Activated naive CD4-positive, alpha-beta T cell treated with anti-CD3 and anti-CD28 coated beads, Interleukin-2, amount 50 U/mL, for 24 hours (primary cell): ENCODE results near the gene PRR23E.

Experiments used
- H3K27ac Mint-ChIP-seq: one replicate; pipeline ENCODE4 v1.8.0; 2021; ENCODE audit warnings: mild to moderate bottlenecking, mixed read lengths
- H3K27me3 Mint-ChIP-seq: one replicate; pipeline ENCODE4 v1.8.0; 2021; ENCODE audit warnings: mixed read lengths
- H3K36me3 Mint-ChIP-seq: one replicate; pipeline ENCODE4 v1.8.0; 2021; ENCODE audit warnings: mixed read lengths
- H3K4me1 Mint-ChIP-seq: one replicate; pipeline ENCODE4 v1.8.0; 2021; ENCODE audit warnings: mixed read lengths
- H3K4me3 Mint-ChIP-seq: one replicate; pipeline ENCODE4 v1.8.0; 2021; ENCODE audit warnings: mild to moderate bottlenecking, mixed read lengths
- H3K9me3 Mint-ChIP-seq: one replicate; pipeline ENCODE4 v1.8.0; 2021; ENCODE audit warnings: mixed read lengths

PRR23E gene

DNA sequence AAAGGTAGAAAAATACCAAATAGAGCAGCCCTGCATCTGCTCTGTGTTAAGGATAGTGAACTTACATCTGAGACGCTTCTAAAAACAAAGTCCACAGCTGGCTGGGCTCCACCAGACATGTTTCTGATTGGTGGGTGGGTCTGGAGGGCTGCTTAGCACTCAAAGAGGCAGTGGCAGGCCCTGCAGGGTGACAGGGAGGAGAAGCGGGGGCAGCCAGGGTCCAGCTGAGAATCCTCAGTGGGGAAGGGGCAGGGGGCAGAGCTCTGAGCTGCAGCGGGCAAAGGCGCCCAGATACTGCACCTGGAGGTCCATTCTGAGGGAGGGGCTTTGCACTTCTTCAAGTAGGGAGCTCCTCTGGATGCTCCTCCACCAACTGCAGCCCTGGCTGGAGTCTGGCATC lies 28.1 kb downstream of the PRR23E start:
- Mint-ChIP-seq H3K27me3 (no peaks in the 10 kb centered on the region), H3K36me3 (peaks cover 1% of the 10 kb centered on the region), H3K4me3 (no peak overlapping the region), H3K27ac (no peak overlapping the region), H3K9me3 (peaks cover 17% of the 10 kb centered on the region), H3K4me1 (peaks cover 12% of the 10 kb centered on the region)

DNA sequence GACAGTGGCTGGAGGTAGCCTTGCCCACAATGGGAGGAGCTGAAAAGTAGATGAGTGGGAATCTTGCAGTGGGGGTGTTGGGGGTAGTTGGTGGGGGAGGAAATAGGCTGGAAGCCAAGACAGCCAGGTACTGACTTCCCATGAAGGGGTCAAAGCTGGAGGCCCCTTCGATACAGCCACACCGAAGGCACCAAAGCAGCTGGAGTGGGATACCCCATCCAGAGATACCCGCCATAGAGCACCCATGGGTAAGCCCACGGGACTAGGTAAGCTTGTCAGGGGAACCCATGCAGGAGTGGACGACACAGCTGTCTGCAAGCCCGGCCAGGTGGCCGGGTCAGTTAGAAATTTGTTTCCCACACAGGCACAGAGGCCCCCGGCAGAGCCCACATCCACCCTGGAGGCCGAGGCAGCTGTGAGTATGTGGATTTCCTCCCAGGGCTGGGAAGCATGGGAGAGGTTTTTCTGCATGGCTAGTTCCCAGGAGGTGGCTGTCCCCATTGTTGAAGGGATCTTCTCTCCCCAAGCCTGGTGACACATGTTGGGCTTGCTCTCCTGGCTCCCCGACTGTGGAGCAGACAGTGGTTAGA lies 28.6 kb downstream of the PRR23E start:
- Mint-ChIP-seq H3K4me3 (no peak overlapping the region), H3K27me3 (no peaks in the 10 kb centered on the region), H3K4me1 (peaks cover 17% of the 10 kb centered on the region), H3K36me3 (peaks cover 1% of the 10 kb centered on the region), H3K9me3 (peaks cover 17% of the 10 kb centered on the region), H3K27ac (no peak overlapping the region)

DNA sequence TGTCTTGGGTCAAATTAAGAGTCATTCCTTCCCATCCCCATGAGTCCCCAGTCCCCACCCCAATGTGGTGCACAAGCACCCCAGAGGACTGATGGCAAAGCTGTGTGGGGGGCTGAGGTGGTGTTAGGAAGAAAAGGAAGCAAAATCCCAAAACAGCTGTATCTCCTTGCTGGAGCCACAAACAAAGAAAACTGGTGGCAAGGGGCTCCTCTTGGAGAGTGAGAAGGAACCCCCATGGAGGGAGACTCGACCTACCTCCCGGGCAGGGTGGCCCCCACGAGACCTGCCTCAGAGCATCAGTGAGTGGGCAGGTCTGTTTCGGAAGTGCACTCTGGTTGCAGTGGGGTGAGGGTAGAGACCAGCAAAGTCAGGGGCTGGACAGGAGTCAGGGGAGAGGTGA lies 29.2 kb downstream of the PRR23E start:
- Mint-ChIP-seq H3K4me1 (peaks cover 18% of the 10 kb centered on the region), H3K4me3 (no peak overlapping the region), H3K9me3 (peaks cover 17% of the 10 kb centered on the region), H3K27me3 (no peaks in the 10 kb centered on the region), H3K36me3 (peaks cover 1% of the 10 kb centered on the region), H3K27ac (peak overlapping the region; percentile 72)

DNA sequence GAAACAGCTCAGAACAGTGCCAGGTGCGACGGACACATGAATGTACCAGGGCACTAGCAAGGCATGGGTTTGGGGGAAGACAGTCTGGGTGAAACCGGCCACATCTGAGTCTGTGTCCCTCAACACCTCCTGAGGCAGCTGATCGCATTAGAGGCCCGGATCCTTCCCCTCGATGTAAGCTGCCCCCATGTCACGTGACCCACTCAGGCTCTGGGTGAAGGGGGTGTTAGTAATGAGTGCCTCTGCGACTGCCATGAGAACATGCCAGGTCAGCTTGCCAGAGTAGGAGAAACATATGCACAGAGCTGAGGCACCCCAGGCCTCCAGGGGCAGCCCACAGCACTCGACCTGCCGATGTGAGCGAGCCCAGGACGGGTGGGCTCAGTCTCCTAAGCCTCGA lies 29.7 kb downstream of the PRR23E start:
- peaks cover 17% of the 10 kb centered on the region for H3K9me3 Mint-ChIP-seq
- H3K4me3 Mint-ChIP-seq, result no peak overlapping the region
- H3K27ac Mint-ChIP-seq, result no peak overlapping the region
- no peaks in the 10 kb centered on the region for H3K27me3 Mint-ChIP-seq
- H3K4me1 Mint-ChIP-seq, result peaks cover 18% of the 10 kb centered on the region
- H3K36me3 Mint-ChIP-seq, result peaks cover 1% of the 10 kb centered on the region

DNA sequence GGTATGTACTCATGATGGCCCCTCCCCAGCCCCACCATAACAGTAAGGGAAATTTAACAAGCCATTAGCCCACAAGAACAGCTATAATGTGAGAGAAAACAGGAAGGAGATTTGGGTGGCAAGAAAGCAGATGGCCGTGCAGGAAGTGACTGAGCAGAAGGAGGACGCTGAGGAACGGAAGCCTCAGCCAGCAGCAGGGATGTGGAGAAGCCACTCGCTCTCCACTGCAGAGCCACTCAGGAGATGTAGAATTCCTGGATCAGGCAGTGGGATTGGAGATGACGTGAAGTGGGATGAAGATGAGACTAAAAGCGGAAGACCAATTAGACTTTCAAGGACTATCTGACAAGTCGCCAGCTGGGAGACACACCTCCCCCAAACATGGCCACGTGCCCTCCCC lies 31.2 kb downstream of the PRR23E start:
- H3K27me3 Mint-ChIP-seq, result no peaks in the 10 kb centered on the region
- peaks cover 1% of the 10 kb centered on the region for H3K36me3 Mint-ChIP-seq
- peaks cover 17% of the 10 kb centered on the region for H3K9me3 Mint-ChIP-seq
- H3K27ac Mint-ChIP-seq, result peak overlapping the region; percentile 60
- H3K4me3 Mint-ChIP-seq, result peak overlapping the region; percentile 23
- H3K4me1 Mint-ChIP-seq, result peaks cover 18% of the 10 kb centered on the region

DNA sequence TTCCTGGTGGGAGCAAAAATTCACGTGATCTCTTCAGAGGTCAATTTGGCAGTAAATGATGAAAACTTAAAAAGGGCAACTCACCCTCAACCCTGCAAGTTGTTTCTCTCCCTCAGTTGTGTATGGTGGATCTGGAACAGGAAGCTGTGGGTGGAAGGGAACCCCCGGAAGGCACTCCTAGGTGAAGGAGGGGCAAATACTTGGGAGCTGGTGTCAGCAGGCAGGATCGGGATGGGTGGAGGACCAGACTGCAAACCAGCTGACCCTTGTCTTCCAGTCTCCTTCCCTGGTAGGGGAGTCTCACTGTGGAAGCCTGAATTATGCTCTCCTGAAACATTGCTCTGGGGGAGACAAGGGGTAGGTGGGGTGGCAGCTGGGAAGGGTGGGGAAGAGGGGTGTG lies 33.5 kb downstream of the PRR23E start:
- Mint-ChIP-seq H3K4me1 (peaks cover 18% of the 10 kb centered on the region), H3K4me3 (peak overlapping the region; percentile 53), H3K36me3 (peaks cover 1% of the 10 kb centered on the region), H3K27ac (peak overlapping the region; percentile 14), H3K27me3 (no peaks in the 10 kb centered on the region), H3K9me3 (peaks cover 17% of the 10 kb centered on the region)

DNA sequence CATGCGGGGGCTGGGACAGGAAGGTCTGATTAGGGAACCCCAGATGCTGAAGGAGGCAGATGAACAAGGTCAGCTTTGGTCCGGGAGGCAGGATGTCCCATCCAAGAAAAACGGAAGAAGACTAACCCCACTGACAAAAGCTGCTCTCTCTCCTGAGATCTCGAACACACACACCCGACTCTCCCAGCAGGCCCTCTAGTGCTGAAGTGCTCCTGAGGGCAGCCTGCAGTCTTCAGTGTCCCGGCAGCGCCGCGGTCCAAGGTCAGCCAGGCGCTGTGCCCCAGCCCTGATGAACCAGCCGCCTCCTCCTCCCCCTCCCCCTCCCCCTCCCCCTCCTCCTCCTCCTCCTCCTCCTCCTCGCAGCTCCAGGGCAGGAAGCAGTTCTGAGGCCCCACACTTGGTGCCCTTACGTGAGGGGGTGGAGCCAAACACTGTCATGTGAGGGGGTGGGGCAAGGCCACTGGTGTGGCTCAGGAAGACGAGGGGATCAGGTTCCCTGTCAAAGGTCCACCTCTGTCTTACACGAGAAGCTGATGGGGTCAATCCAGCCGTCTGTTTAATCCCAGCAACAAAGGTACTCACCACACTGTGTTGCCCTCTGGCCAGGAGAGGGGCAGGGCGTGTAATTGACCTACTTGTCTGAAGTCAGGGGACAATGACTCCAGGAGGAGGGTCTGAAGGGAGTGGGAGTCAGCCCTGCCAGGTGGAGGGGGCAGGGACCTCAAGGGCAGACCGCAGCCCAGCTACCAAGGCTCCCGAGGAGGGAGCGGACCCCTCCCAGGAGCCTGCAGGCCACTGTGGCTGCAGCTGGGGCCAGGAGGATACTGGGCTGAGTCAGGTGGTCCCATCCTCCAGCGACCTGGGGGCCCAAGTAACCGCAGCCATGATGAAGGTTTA lies 34.3 kb downstream of the PRR23E start:
- peaks cover 18% of the 10 kb centered on the region for H3K4me1 Mint-ChIP-seq
- peak overlapping the region; percentile 55 for H3K4me3 Mint-ChIP-seq
- H3K27ac Mint-ChIP-seq, result no peak overlapping the region
- H3K27me3 Mint-ChIP-seq, result no peaks in the 10 kb centered on the region
- H3K9me3 Mint-ChIP-seq, result peaks cover 17% of the 10 kb centered on the region
- peaks cover 1% of the 10 kb centered on the region for H3K36me3 Mint-ChIP-seq

DNA sequence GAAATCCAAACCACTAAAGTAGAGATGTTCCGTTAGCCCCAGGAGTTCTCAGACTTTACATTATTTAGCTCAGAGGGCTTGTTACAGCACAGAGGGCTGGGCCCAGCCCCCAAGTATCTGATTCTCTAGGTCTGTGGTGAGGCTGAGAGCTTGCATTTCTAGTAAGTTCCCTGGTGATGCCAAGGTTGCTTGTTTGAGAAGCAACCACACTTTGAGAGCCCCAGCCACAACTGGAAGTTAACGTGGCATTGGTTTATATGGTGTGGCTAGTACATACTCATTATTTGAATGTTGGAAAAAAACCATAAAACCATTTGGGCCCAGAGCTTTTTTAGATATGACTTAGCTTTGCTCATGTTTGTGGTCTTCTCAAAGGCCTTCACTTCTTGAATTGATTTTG lies 35.9 kb downstream of the PRR23E start:
- Mint-ChIP-seq H3K4me3 (no peak overlapping the region), H3K27me3 (no peaks in the 10 kb centered on the region), H3K9me3 (peaks cover 19% of the 10 kb centered on the region)

DNA sequence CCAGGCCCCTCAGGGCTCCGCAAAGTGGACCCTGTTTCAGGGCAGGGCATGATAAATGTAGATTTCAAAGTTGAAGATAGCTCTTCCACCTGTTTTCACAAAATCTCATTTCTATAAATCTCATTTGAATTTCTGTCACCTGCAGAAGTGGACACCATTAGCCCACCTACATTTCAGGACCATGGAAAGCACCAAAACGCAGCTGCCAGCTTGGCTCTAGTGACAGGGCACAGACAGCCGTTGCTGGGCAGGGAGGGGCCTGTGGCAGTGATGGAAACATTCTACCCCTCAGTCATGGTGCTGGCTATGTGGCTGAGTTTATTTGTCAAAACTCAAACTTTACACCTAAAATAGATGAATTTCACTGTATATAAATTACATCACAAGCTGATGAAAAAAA lies 40.4 kb downstream of the PRR23E start:
- Mint-ChIP-seq H3K4me1 (no peaks in the 10 kb centered on the region), H3K9me3 (peaks cover 3% of the 10 kb centered on the region), H3K4me3 (no peak overlapping the region), H3K27ac (no peak overlapping the region), H3K27me3 (peaks cover 3% of the 10 kb centered on the region), H3K36me3 (peaks cover 1% of the 10 kb centered on the region)

More for the DNA sequence above, 35.9 kb downstream of the PRR23E start:
- peaks cover 11% of the 10 kb centered on the region for H3K4me1 Mint-ChIP-seq
- H3K36me3 Mint-ChIP-seq, result peaks cover 3% of the 10 kb centered on the region
- no peak overlapping the region for H3K27ac Mint-ChIP-seq

DNA sequence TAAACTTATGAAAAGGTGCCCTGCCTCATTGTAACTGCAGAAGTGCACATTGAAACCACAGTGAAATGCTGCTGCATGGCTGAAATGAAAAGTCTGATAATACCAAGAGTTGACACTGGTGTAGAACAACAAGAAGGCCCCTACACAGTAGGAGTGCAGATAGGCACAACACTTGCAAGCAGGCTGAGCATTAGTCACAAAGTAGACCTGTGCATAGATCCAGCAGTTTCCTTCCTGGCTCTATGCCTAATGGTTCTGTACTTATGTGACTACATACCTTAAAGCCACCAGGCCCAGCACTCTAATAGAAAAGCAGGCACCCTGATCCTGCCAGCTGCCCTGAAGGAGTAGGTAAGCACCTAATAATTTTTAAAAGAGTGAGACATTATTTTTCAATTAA lies 41.8 kb downstream of the PRR23E start:
- no peaks in the 10 kb centered on the region for H3K4me1 Mint-ChIP-seq
- H3K9me3 Mint-ChIP-seq, result peaks cover 3% of the 10 kb centered on the region

DNA sequence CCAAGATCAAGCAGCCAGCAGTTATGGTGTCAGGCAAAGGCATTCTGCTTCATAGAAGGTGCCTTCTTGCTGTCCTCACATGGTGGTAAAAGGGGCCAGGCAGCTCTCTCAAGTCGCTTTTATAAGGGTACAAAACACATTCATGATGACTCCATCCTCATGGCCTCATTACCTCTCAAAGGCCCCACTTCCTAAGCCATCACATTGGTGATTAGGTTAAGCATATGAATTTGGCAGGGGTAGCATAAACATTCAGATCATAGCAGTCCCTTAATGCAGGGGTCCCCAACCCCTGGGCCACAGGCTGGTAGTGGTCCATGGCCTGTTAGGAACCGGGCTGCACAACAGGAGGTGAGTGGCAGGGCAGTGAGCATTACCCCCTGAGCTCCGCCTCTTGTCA lies 42.8 kb downstream of the PRR23E start:
- H3K4me3 Mint-ChIP-seq, result no peak overlapping the region

More for the DNA sequence above, 41.8 kb downstream of the PRR23E start:
- no peak overlapping the region for H3K27ac Mint-ChIP-seq
- no peak overlapping the region for H3K4me3 Mint-ChIP-seq
- H3K36me3 Mint-ChIP-seq, result peaks cover 1% of the 10 kb centered on the region
- peaks cover 3% of the 10 kb centered on the region for H3K27me3 Mint-ChIP-seq

DNA sequence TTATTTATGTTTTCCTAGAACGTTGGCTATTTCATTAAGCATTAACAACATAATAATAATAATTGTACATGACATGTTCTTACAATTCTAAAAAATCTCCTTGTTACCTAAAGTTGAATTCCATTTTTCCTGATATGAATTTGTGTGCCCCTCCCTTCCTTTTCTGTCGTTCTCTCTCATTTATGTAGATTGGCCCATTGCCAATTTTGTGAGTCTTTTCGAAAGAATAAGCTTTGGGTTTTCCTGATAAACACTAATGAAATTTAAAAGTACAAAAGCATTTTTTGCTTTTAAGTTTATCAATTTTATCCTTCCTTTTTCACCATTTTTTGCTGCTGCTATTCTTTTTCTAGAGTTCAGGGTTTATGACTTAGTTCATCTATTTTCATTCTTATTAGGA lies 44.9 kb downstream of the PRR23E start:
- Mint-ChIP-seq H3K27me3 (peaks cover 8% of the 10 kb centered on the region), H3K9me3 (peaks cover 18% of the 10 kb centered on the region), H3K36me3 (no peaks in the 10 kb centered on the region), H3K27ac (no peak overlapping the region), H3K4me3 (no peak overlapping the region), H3K4me1 (no peaks in the 10 kb centered on the region)

More for the DNA sequence above, 42.8 kb downstream of the PRR23E start:
- Mint-ChIP-seq H3K27me3 (peaks cover 4% of the 10 kb centered on the region), H3K4me1 (no peaks in the 10 kb centered on the region), H3K9me3 (peaks cover 3% of the 10 kb centered on the region), H3K36me3 (peaks cover 1% of the 10 kb centered on the region), H3K27ac (no peak overlapping the region)

DNA sequence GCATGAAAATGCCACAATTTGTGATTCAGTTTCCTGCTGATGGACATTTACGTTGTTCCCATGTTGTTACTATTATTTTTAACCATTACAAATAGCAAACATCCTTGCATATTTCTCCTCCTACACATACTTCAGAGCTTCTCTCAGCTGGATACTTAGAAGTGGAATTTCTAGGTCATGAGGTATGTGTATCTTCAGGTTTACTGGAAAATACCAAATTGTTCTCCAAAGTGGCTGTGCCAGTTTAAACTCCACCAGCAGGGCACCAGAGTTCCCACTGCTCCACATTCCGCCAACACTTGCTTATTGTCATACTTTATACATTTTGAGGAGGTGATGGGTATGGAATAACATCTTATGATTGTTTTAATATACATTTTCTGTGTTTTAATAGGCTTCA lies 45.7 kb downstream of the PRR23E start:
- Mint-ChIP-seq H3K27me3 (peaks cover 8% of the 10 kb centered on the region), H3K4me3 (no peak overlapping the region), H3K9me3 (peaks cover 15% of the 10 kb centered on the region), H3K27ac (no peak overlapping the region), H3K36me3 (no peaks in the 10 kb centered on the region), H3K4me1 (no peaks in the 10 kb centered on the region)

DNA sequence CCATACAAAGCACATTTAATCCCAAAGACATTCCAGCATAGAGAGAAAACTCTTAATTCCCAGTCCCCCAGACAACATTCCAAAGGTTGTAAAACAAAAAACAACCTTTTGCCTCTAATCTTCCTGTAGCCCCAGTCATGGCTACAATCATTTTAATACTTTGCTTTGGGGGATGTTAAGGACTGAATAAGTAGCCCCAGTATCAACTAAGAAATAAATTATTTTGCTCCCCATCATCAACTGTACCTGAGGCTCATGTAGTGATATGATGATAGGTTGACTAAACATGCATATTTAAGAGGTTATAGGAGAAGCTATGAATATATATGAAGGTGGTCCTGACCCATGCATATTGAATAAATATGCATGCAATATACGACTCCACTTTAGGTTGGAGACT lies 54.4 kb downstream of the PRR23E start:
- Mint-ChIP-seq H3K4me3 (no peak overlapping the region), H3K27ac (no peak overlapping the region), H3K4me1 (no peaks in the 10 kb centered on the region), H3K27me3 (no peaks in the 10 kb centered on the region), H3K9me3 (peaks cover 19% of the 10 kb centered on the region), H3K36me3 (peaks cover 2% of the 10 kb centered on the region)
